K562 (cell line): ENCODE data around the gene EHD2. TPM values are rescaled to one million over a fixed set of nuclear protein-coding genes. Genes with fewer than 3 reads are reported as not detected.
A peak's percentile ranks its signal among the peaks of the same experiment; 100 is the strongest.
"Not testable (repeated sequence)": the region's sequence is repeated elsewhere in the genome, so short reads cannot be mapped to it uniquely, and the experiment has no call there.

ENCODE experiments used
- ATAC-seq: fragments of 200-7000 bp; cut with Tn5 transposase; 3 replicates; pipeline ENCODE4 v1.9.1; 2020; ENCODE audit warnings: moderate library complexity
- BruUV-seq: library from RNA; stranded (reverse); fragments of 400-500 nt; replicated peaks from 2 replicates; lab custom pipeline; 2021; lab: Mats Ljungman, UMichigan
- CTCF ChIA-PET: fragments of 300-600 bp; formaldehyde crosslinking; extraction: SDS; loops from one replicate; lab custom pipeline; 2021; ENCODE audit warnings: low intra/inter-chr PET ratio; lab: Yijun Ruan, JAX
- POLR2A ChIA-PET: fragments of 300-600, 350-650 bp; sonication (Branson Sonifier 250); formaldehyde crosslinking; extraction: SDS; loops from one replicate; lab custom pipeline; 2021; ENCODE audit warnings: antibody characterized with exemption, inconsistent platforms; lab: Yijun Ruan, JAX
- DNase-seq, 4 experiments: peaks; one replicate each; pipeline versions ENCODE4 v3.0.0 to v3.0.0-alpha.2; 2011 to 2018; ENCODE audit warnings: low spot score in 3 of 4, mixed read lengths in 3 of 4; ENCODE audit errors: extremely low read depth in 1 of 4
- FAIRE-seq: peaks from 2 replicates; lab custom pipeline; 2011; peaks lifted over from hg19 to GRCh38; lab: Jason Lieb, UNC
- H2AFZ ChIP-seq: 2 replicates; pipeline ENCODE4 v1.6.0; 2011; ENCODE audit warnings: low read depth, low read length, control low read depth, inconsistent platforms
- H3K27ac ChIP-seq: fragments of 200-600 bp; 3 replicates; pipeline ENCODE4 v1.8.0; 2011; ENCODE audit warnings: low read depth, mild to moderate bottlenecking, control low read depth, inconsistent platforms, low read length, moderate library complexity, mixed read lengths; ENCODE audit errors: extremely low read depth
- H3K27me3 ChIP-seq, 2 experiments: fragments of 300-600 bp in 1 of 2; 2 replicates in 1 of 2; 3 replicates in 1 of 2; pipeline versions ENCODE4 v1.6.0 to v1.8.0; 2011; ENCODE audit warnings: inconsistent platforms in 2 of 2, low read length in 2 of 2, mild to moderate bottlenecking in 1 of 2, mixed read lengths in 1 of 2, moderate library complexity in 1 of 2; ENCODE audit not compliant: control insufficient read depth in 2 of 2, insufficient read depth in 2 of 2
- H3K36me3 ChIP-seq: fragments of 300-600 bp; 3 replicates; pipeline ENCODE4 v1.8.0; 2011; ENCODE audit warnings: mild to moderate bottlenecking, low read length, inconsistent platforms; ENCODE audit not compliant: control insufficient read depth, insufficient read depth
- H3K4me1 ChIP-seq, 2 experiments: fragments of 200-600 bp in 1 of 2; replicated peaks in 1 of 2; 2 replicates in 1 of 2; 3 replicates in 1 of 2; pipeline versions ENCODE4 v1.5.1 to v1.8.0; 2011; ENCODE audit warnings: inconsistent platforms in 2 of 2, low read length in 2 of 2, mild to moderate bottlenecking in 1 of 2, mixed read lengths in 1 of 2, moderate library complexity in 1 of 2; ENCODE audit not compliant: control insufficient read depth in 2 of 2, insufficient read depth in 2 of 2
- H3K4me2 ChIP-seq: 2 replicates; pipeline ENCODE4 v1.6.1; 2011; ENCODE audit warnings: low read length, control low read depth, inconsistent platforms, mixed read lengths; ENCODE audit not compliant: insufficient read depth
- H3K4me3 ChIP-seq: fragments of 200-600 bp; sonication (generic), shearing (Covaris generic); 2 replicates; pipeline ENCODE4 v1.5.1; 2016; ENCODE audit warnings: control low read depth, inconsistent platforms
- H3K79me2 ChIP-seq: fragments of 200-600 bp; 3 replicates; pipeline ENCODE4 v1.8.0; 2011; ENCODE audit warnings: low read length, inconsistent platforms; ENCODE audit not compliant: control insufficient read depth, insufficient read depth
- H3K9ac ChIP-seq, 2 experiments: 2 replicates each; pipeline versions ENCODE4 v1.6.0 to v1.6.1; 2011; ENCODE audit warnings: low read depth in 2 of 2, low read length in 2 of 2, control low read depth in 1 of 2, inconsistent platforms in 1 of 2, mild to moderate bottlenecking in 1 of 2, mixed read lengths in 1 of 2; ENCODE audit not compliant: insufficient read depth in 1 of 2
- H3K9me1 ChIP-seq: one replicate; pipeline ENCODE4 v1.6.0; 2011; ENCODE audit warnings: inconsistent platforms, mild to moderate bottlenecking, low read length, moderate library complexity; ENCODE audit not compliant: control insufficient read depth, insufficient read depth
- H3K9me3 ChIP-seq: replicated peaks from 2 replicates; pipeline ENCODE4 v1.5.1; 2011; ENCODE audit warnings: low read depth, low read length, inconsistent platforms; ENCODE audit not compliant: control insufficient read depth, insufficient read depth
- H4K20me1 ChIP-seq: replicated peaks from 2 replicates; pipeline ENCODE4 v1.6.1; 2011; ENCODE audit warnings: low read length, inconsistent platforms, mixed read lengths; ENCODE audit not compliant: control insufficient read depth, insufficient read depth
- ADNP ChIP-seq: fragments of 200-800 bp; sonication (Bioruptor generic); IDR thresholded peaks from 2 replicates; pipeline ENCODE4 v1.6.1; 2016; ENCODE audit warnings: missing genetic modification characterization, missing compliant biosample characterization
- BCOR ChIP-seq: fragments of 450-650 bp; IDR thresholded peaks from 2 replicates; pipeline ENCODE4 v1.6.1; 2016
- CBX1 ChIP-seq: sonication (generic); IDR thresholded peaks from 2 replicates; pipeline ENCODE4 v1.6.1; 2016; ENCODE audit warnings: antibody characterized with exemption, low read depth, mild to moderate bottlenecking
- CREB1 ChIP-seq, 2 experiments: sonication (generic) in 1 of 2; formaldehyde crosslinking in 1 of 2; IDR thresholded peaks; 2 replicates each; pipeline versions ENCODE4 v1.6.1 to v1.8.0; 2012 to 2022; ENCODE audit warnings: inconsistent platforms in 1 of 2, mild to moderate bottlenecking in 1 of 2, missing genetic modification reagents in 1 of 2, moderate library complexity in 1 of 2
- FOXJ3 ChIP-seq: sonication (generic); formaldehyde crosslinking; IDR thresholded peaks from 2 replicates; pipeline ENCODE4 v1.4.0; 2020; ENCODE audit warnings: mild to moderate bottlenecking, missing genetic modification reagents
- KDM1A ChIP-seq, 2 experiments: fragments of 450-650 bp; IDR thresholded peaks; 2 replicates each; pipeline ENCODE4 v1.6.1; 2016; ENCODE audit warnings: mild to moderate bottlenecking in 2 of 2
- ZNF121 ChIP-seq: sonication (generic); formaldehyde crosslinking; conservative IDR thresholded peaks from 2 replicates; pipeline ENCODE4 v1.8.0; 2022; ENCODE audit warnings: missing genetic modification reagents
- WGBS: fragments of 100-300 bp; shearing (Covaris generic); methylation state at CpG from one replicate; pipeline ENCODE4 v1.1.6; 2016; ENCODE audit warnings: low coverage, mixed read lengths; ENCODE audit not compliant: insufficient coverage; ENCODE audit errors: missing lambda C conversion rate; 5-methylcytosine and 5-hydroxymethylcytosine counted together
- in situ Hi-C: fragments of 300-500 bp; cut with MboI; formaldehyde crosslinking; loops from 4 replicates; pipeline ENCODE4 v1.15.0; 2018; ENCODE audit warnings: inconsistent platforms, mixed read lengths
- intact Hi-C: fragments of 100-400 bp; cut with micrococcal nuclease; formaldehyde crosslinking; loops from 2 replicates; pipeline ENCODE4 v1.14.2; 2022
- polyA plus RNA-seq, 8 experiments: library from polyadenylated mRNA; depleted of rRNA in 4 of 8; stranded (reverse) in 5 of 8; unstranded in 3 of 8; fragments of >200 nt; fragmentation: Nextera tagmentation in 2 of 8; fragmentation: Illumina TruSeq in 1 of 8; extraction: Ambion mirVana in 2 of 8; extraction: Trizol in 1 of 8; gene quantifications; 2 replicates each; pipeline versions ENCODE4 v1.2.1 to v1.2.3, GENCODE V29; 2011 to 2014; ENCODE audit warnings: inconsistent platforms in 1 of 8, missing spikeins in 1 of 8
- total RNA-seq, 7 experiments: library from RNA; depleted of rRNA in 6 of 7; stranded (reverse); fragments of >200 nt in 6 of 7; fragmentation: Illumina TruSeq in 2 of 7; extraction: Trizol in 2 of 7; gene quantifications; 2 replicates each; pipeline versions ENCODE4 v1.2.1 to v1.2.3, GENCODE V29; 2011 to 2021; ENCODE audit warnings: low replicate concordance in 1 of 7

Gene EHD2
- total and polyA plus RNA-seq, 9 of the 15 experiments (the other 6 are each of a cell fraction or from before 2014, with no cell fraction given): 1.7 to 32.2 (median 3.0) TPM

DNA sequence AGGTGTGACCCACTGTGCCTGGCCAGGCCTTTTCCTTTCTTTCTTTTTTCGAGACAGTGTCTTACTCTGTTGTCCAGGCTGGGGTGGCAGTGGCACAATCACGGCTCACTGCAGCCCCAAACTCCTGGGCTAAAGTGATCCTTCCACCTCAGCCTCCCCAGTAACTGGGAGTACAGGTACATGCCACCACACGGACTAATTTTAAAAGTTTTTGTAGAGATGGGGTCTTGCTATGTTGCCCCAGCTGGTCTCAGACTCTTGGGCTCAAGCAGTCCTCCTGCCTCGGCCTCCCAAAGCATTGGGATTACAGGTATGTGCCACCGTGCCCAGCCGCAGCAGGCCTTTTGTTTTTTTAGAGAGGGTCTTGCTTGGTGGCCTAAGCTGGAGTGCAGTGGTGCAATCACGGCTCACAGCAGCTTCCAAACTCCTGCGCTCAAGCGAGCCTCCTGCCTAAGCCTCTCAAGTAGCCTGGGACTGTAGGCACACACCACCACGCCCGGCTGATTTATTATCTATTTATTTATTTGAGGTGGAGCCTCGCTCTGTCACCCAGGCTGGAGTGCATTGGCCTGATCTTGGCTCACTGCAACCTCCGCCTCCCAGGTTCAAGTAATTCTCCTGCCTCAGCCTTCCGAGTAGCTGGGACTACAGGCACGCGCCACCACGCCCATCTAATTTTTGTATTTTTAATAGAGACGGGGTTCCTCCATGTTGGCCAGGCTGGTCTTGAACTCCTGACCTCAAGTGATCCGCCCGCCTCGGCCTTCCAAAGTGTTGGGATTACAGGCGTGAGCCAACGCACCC is 64.2 kb downstream of the EHD2 start:
- peak; percentile 60 for TF ChIP-seq BCOR
- in situ Hi-C loops; intact Hi-C loops; BruUV-seq; H3K27ac ChIP-seq; FAIRE-seq; H3K9me1 ChIP-seq; H3K27me3 ChIP-seq; H4K20me1 ChIP-seq; DNase-seq; H3K9me3 ChIP-seq; ATAC-seq; TF ChIP-seq CREB1 (IDR thresholded peaks at IDR 0.05): not testable (repeated sequence)
- TF ChIP-seq CREB1 (CRISPR knock-in tag; IDR thresholded peaks at IDR 0.05): 0 out of 2 replicates have a peak, but pooled peaks have one; percentile 8
- peak; percentile 5 to 47; a peak in 2 of 4 replicates for TF ChIP-seq KDM1A (IDR thresholded peaks at IDR 0.05)
- peak; percentile 60 for TF ChIP-seq ADNP
- 0 out of 2 replicates have a peak, but pooled peaks have one; percentile 29 for TF ChIP-seq CBX1
- TF ChIP-seq FOXJ3 (CRISPR knock-in tag): 0 out of 2 replicates have a peak, but pooled peaks have one; percentile 12
- TF ChIP-seq ZNF121 (CRISPR knock-in tag): peak; percentile 98
- Histone ChIP-seq H3K79me2 (peaks cover 25% of the 10 kb centered on the region), H3K4me1 (peaks cover 11 to 29% of the 10 kb centered on the region in 2 experiments; a peak in 3 of 5 replicates), H3K36me3 (peaks cover 22% of the 10 kb centered on the region; the same call in 2 of the 3 replicates), H3K4me2 (peak overlapping the region; percentile 84), H3K9ac (peak overlapping the region; percentile 94 to 100; a peak in 3 of 4 replicates), H3K4me3 (peak overlapping the region; percentile 95), H2AFZ (peak overlapping the region; percentile 96)
- ChIA-PET POLR2A (interaction anchor here (1.4 kb wide), 1 partner anchor 15 kb away, joined by 5 read pairs; no protein-coding TSS in a partner anchor), CTCF (interaction anchor here (1.5 kb wide), 1 partner anchor 11 kb away, joined by 7 read pairs; no protein-coding TSS in a partner anchor)
- 37% methylated on average over 20 of the region's 23 CpGs for WGBS
